ENCODE data around the gene APOBEC3B.

Gene APOBEC3B

DNA sequence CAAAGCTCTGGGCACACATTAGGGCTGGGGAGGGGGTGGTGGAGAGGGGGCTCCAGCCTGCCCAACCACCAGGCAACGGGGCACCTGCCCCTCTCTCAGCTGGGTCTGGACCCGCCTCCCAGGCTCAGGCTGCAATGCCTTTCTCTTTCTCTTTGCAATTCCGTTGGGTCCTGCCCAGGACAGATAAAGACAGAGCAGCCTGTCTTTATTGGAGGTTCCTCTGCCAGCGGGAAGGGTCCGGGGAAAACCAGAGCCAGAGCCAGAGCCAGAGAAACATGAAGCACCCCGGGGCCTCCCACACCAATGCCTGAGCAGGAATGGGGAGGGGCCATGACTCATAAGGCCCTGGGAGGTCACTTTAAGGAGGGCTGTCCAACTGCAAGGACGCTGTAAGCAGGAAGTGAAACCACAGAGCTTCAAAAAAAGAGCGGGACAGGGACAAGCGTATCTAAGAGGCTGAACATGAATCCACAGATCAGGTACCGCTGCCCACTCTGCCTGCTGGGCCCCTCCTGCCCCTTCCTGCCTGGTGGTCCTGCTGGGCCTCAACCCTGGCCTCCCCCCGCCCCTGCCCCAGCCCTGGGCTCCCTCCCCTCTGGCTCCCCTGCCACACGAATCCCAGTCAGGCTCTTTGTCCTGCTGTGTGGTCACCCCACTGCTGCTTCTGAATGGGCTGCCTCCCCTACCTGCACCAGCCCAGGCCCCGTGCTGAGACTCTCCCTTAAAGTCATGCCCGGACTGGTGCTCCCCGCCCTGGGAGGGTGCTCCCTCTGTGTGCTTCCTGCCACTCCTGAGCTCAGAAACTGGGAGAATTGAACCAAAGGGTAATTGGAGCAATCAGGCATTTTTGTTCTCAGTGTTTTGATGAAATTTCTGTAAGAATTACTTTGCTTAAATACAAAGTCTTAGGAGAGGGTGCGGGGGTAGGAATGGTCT lies at the start of gene APOBEC3B:
TSS of gene APOBEC3B (plus strand) at position 356 of the 936 bp plus-strand sequence. CDS start at position 463, 107 bp downstream.
- no peaks in the 10 kb centered on the region for H3K36me3 ChIP-seq (ENCODE audit: control insufficient read depth in 2 of 2, insufficient read depth in 2 of 2, low read length in 2 of 2)
- H3K27ac ChIP-seq (ENCODE audit: low read length): peak within 1 kb of the TSS; percentile 24
- peak within 1 kb of the TSS; percentile 74 to 76 for H3K4me3 ChIP-seq (ENCODE audit: low read length in 2 of 2)
- H3K4me1 ChIP-seq (ENCODE audit: control insufficient read depth, insufficient read depth, low read length): peaks cover 15% of the 10 kb centered on the region
- H3K27me3 ChIP-seq (ENCODE audit: control insufficient read depth in 1 of 2, insufficient read depth in 2 of 2, low read length in 2 of 2): no peaks in the 10 kb centered on the region
- H3K9ac ChIP-seq (ENCODE audit: low read length in 2 of 2): peak within 1 kb of the TSS; percentile 16 to 42
- no peaks in the 10 kb centered on the region for H3K9me3 ChIP-seq (ENCODE audit: control insufficient read depth in 2 of 2, low read length in 2 of 2)

DNA sequence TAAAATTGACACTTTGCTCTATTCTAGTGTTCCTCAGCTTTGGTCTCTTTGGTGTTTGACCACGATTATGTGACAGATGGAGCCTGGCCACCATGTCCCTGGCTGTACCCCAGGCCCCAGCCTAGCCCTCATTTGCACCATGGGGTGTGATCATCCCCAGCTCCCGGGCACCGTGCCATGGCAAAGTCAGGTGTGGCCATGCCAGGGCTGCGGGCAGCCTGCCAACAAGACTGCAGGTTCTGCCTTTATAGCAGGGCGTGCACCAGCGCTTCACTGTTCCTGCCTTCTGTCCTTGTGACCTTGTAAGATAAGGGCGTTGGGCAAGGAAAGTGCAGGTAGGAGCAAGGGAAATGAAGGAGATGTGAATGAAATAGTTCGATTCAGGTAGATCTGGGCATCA lies 47.1 kb upstream of the APOBEC3B start:
- no peaks in the 10 kb centered on the region for H3K4me1 ChIP-seq (ENCODE audit: control insufficient read depth, insufficient read depth, low read length)
- no peak overlapping the region for H3K27ac ChIP-seq (ENCODE audit: low read length)
- H3K9ac ChIP-seq (ENCODE audit: low read length in 2 of 2): no peak overlapping the region
- no peaks in the 10 kb centered on the region for H3K9me3 ChIP-seq (ENCODE audit: control insufficient read depth in 2 of 2, low read length in 2 of 2)
- H3K36me3 ChIP-seq (ENCODE audit: control insufficient read depth in 2 of 2, insufficient read depth in 2 of 2, low read length in 2 of 2): no peaks in the 10 kb centered on the region
- H3K4me3 ChIP-seq (ENCODE audit: low read length in 2 of 2): no peak overlapping the region
- H3K27me3 ChIP-seq (ENCODE audit: control insufficient read depth in 1 of 2, insufficient read depth in 2 of 2, low read length in 2 of 2): peaks cover 0 to 2% of the 10 kb centered on the region in 2 donors

DNA sequence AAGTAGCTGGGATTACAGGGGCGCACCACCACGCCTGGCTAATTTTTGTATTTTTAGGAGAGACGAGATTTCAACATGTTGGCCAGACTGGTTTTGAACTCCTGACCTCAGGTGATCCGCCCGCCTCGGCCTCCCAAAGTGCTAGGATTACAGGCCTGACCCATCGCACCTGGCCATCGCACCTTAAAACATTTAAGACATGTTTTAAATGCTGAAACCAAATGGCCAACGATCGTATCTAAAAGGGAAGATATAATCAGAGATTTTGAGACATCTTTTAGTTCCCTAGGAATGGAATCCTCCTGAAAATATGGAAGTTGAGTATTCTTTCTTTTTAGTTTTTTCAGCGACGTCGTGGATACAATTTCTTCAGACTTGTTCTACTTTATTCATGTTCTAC lies 46.5 kb upstream of the APOBEC3B start:
- Histone ChIP-seq H3K4me1 (ENCODE audit: control insufficient read depth, insufficient read depth, low read length) (no peaks in the 10 kb centered on the region), H3K4me3 (ENCODE audit: low read length in 2 of 2) (no peak overlapping the region), H3K9me3 (ENCODE audit: control insufficient read depth in 2 of 2, low read length in 2 of 2) (no peaks in the 10 kb centered on the region), H3K27ac (ENCODE audit: low read length) (no peak overlapping the region), H3K9ac (ENCODE audit: low read length in 2 of 2) (no peak overlapping the region), H3K36me3 (ENCODE audit: control insufficient read depth in 2 of 2, insufficient read depth in 2 of 2, low read length in 2 of 2) (no peaks in the 10 kb centered on the region), H3K27me3 (ENCODE audit: control insufficient read depth in 1 of 2, insufficient read depth in 2 of 2, low read length in 2 of 2) (peaks cover 0 to 2% of the 10 kb centered on the region in 2 donors)

DNA sequence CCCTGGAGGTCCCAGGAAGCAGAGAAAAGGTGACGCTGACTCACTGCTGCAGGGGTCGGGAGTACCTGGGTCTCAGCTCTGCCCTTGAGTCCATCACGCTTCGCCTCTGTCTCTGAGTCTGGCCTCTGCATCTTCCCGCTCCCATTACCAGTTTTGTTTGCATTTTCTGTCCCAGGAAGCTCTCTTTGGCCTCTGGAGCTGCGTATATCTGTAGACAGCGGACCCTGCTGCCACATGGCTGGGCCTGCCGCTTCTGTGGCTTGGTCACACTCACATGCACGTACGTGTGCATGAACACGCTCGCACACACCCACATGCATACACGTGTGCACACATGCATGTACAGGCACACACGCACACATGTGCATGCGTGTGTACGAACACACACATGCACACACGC lies 45.6 kb upstream of the APOBEC3B start:
- Histone ChIP-seq H3K9me3 (ENCODE audit: control insufficient read depth in 2 of 2, low read length in 2 of 2) (no peaks in the 10 kb centered on the region), H3K36me3 (ENCODE audit: control insufficient read depth in 2 of 2, insufficient read depth in 2 of 2, low read length in 2 of 2) (no peaks in the 10 kb centered on the region), H3K9ac (ENCODE audit: low read length in 2 of 2) (no peak overlapping the region), H3K4me1 (ENCODE audit: control insufficient read depth, insufficient read depth, low read length) (no peaks in the 10 kb centered on the region), H3K27me3 (ENCODE audit: control insufficient read depth in 1 of 2, insufficient read depth in 2 of 2, low read length in 2 of 2) (peaks cover 0 to 2% of the 10 kb centered on the region in 2 donors), H3K4me3 (ENCODE audit: low read length in 2 of 2) (no peak overlapping the region), H3K27ac (ENCODE audit: low read length) (no peak overlapping the region)

DNA sequence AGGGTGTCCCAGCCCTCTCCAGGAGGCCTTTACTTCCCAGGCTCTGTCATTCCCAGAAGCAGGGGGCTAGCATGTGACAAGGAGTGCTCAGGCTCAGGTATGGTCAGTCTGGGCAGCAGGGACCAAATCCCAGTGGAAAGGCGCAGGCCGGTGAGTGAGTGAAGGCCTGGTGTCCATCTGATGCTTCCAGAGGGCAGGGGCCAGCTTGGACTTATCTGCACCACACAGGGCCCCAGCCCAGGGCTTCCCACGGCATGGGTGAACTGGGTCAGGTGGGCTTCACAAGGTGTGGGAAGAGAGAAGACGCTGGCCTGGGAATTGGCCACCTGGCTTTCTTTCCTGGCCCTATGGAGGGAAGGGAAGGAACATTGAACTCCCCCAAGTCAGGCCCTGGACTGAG lies 45.1 kb upstream of the APOBEC3B start:
- Histone ChIP-seq H3K9ac (ENCODE audit: low read length in 2 of 2) (no peak overlapping the region), H3K27me3 (ENCODE audit: control insufficient read depth in 1 of 2, insufficient read depth in 2 of 2, low read length in 2 of 2) (peaks cover 0 to 2% of the 10 kb centered on the region in 2 donors), H3K4me3 (ENCODE audit: low read length in 2 of 2) (no peak overlapping the region), H3K27ac (ENCODE audit: low read length) (no peak overlapping the region), H3K4me1 (ENCODE audit: control insufficient read depth, insufficient read depth, low read length) (no peaks in the 10 kb centered on the region), H3K36me3 (ENCODE audit: control insufficient read depth in 2 of 2, insufficient read depth in 2 of 2, low read length in 2 of 2) (no peaks in the 10 kb centered on the region), H3K9me3 (ENCODE audit: control insufficient read depth in 2 of 2, low read length in 2 of 2) (no peaks in the 10 kb centered on the region)

DNA sequence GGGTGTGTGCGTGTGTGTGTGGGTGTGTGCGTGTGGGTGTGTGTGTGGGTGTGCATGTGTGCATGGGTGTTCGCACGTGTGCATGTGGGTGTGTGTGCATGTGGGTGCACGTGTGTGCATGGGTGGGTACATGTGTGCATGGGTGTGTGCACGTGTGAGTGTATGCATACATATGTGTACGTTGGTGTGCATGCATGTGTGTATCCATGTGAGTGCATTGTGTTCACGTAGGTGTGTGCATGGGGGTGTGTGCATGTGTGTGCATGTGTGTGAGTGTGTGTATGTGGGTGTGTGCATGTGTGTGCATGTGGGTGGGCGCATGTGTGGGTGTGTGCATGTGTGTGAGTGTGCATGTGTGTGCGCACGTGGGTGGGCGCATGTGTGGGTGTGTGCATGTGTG lies 44.6 kb upstream of the APOBEC3B start:
- H3K27ac ChIP-seq (ENCODE audit: low read length): no peak overlapping the region
- H3K27me3 ChIP-seq (ENCODE audit: control insufficient read depth in 1 of 2, insufficient read depth in 2 of 2, low read length in 2 of 2): peaks cover 0 to 2% of the 10 kb centered on the region in 2 donors
- H3K4me1 ChIP-seq (ENCODE audit: control insufficient read depth, insufficient read depth, low read length): no peaks in the 10 kb centered on the region
- H3K36me3 ChIP-seq (ENCODE audit: control insufficient read depth in 2 of 2, insufficient read depth in 2 of 2, low read length in 2 of 2): no peaks in the 10 kb centered on the region
- H3K9ac ChIP-seq (ENCODE audit: low read length in 2 of 2): no peak overlapping the region
- no peaks in the 10 kb centered on the region for H3K9me3 ChIP-seq (ENCODE audit: control insufficient read depth in 2 of 2, low read length in 2 of 2)
- H3K4me3 ChIP-seq (ENCODE audit: low read length in 2 of 2): no peak overlapping the region

DNA sequence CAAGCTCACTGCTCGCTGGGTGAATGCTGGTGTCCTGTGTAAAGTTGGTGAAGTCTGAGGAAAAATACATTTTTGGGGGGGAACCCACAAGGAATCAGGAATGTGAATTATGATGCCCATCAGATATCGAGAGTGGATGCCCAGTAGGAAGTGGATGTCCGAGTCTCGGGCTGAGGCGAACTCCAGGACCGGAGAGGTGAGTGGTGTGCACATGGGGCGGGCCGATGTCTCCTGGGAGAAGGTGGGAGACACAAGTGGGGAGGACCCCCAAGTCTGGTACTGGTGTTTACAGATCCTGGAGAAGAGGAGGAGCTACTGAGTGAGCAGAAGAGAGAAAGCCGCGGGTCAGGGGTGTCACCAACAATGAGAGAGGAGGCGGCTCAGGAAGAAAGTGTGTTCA lies 43.9 kb upstream of the APOBEC3B start:
- Histone ChIP-seq H3K4me3 (ENCODE audit: low read length in 2 of 2) (no peak overlapping the region), H3K9ac (ENCODE audit: low read length in 2 of 2) (no peak overlapping the region), H3K4me1 (ENCODE audit: control insufficient read depth, insufficient read depth, low read length) (no peaks in the 10 kb centered on the region), H3K27me3 (ENCODE audit: control insufficient read depth in 1 of 2, insufficient read depth in 2 of 2, low read length in 2 of 2) (peaks cover 0 to 2% of the 10 kb centered on the region in 2 donors), H3K9me3 (ENCODE audit: control insufficient read depth in 2 of 2, low read length in 2 of 2) (no peaks in the 10 kb centered on the region), H3K27ac (ENCODE audit: low read length) (no peak overlapping the region), H3K36me3 (ENCODE audit: control insufficient read depth in 2 of 2, insufficient read depth in 2 of 2, low read length in 2 of 2) (no peaks in the 10 kb centered on the region)

DNA sequence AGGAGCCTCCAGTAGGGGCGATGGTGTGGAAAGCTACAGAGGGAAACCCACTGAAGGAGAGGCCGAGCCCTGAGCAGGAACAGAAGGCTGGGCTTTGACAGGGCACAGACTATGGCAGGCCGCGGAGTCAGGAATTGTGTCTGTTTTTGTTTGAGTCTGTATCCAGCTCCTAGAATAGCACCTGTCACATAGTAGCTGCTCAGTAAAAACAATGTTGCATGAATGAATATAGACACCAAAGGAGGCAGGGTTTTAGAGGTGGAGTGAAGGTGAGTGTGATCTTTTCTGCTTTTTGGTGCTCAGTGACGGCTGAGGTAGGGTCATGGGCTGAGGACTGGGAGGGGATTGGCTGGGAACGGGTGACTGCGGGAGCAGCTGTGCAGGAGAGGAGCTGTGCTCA lies 43.2 kb upstream of the APOBEC3B start:
- Histone ChIP-seq H3K4me1 (ENCODE audit: control insufficient read depth, insufficient read depth, low read length) (no peaks in the 10 kb centered on the region), H3K27ac (ENCODE audit: low read length) (no peak overlapping the region), H3K36me3 (ENCODE audit: control insufficient read depth in 2 of 2, insufficient read depth in 2 of 2, low read length in 2 of 2) (no peaks in the 10 kb centered on the region), H3K4me3 (ENCODE audit: low read length in 2 of 2) (no peak overlapping the region), H3K27me3 (ENCODE audit: control insufficient read depth in 1 of 2, insufficient read depth in 2 of 2, low read length in 2 of 2) (peaks cover 0 to 4% of the 10 kb centered on the region in 2 donors), H3K9ac (ENCODE audit: low read length in 2 of 2) (no peak overlapping the region), H3K9me3 (ENCODE audit: control insufficient read depth in 2 of 2, low read length in 2 of 2) (no peaks in the 10 kb centered on the region)

DNA sequence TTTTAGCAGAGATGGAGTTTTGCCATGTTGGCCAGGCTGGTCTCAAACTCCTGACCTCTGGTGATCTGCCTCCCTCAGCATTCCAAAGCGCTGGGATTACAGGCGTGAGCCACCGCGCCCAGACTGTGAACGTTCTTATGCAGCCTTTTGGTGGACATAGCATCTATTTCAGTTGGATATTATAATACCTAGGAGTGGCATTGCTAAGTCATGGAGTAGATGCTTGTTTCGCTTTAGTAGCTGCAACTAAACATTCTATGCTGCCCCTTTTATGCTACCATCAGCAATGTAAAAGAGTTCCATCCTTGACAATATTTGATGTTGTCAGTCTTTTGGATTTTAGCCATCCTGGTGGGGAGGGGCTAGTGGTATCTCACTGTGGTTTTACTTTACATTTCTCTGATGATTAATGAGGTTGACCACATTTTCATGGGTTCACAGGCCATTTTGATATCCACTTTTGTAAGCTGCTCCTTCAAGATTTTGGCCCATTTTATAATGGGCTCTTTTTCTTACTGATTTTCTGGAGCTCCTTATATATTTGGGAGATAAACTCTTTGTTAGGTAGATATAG lies 41.2 kb upstream of the APOBEC3B start:
- no peaks in the 10 kb centered on the region for H3K36me3 ChIP-seq (ENCODE audit: control insufficient read depth in 2 of 2, insufficient read depth in 2 of 2, low read length in 2 of 2)
- no peak overlapping the region for H3K27ac ChIP-seq (ENCODE audit: low read length)
- no peaks in the 10 kb centered on the region for H3K9me3 ChIP-seq (ENCODE audit: control insufficient read depth in 2 of 2, low read length in 2 of 2)
- H3K9ac ChIP-seq (ENCODE audit: low read length in 2 of 2): no peak overlapping the region
- H3K4me1 ChIP-seq (ENCODE audit: control insufficient read depth, insufficient read depth, low read length): no peaks in the 10 kb centered on the region
- H3K27me3 ChIP-seq (ENCODE audit: control insufficient read depth in 1 of 2, insufficient read depth in 2 of 2, low read length in 2 of 2): peaks cover 8 to 10% of the 10 kb centered on the region in 2 donors
- H3K4me3 ChIP-seq (ENCODE audit: low read length in 2 of 2): no peak overlapping the region

DNA sequence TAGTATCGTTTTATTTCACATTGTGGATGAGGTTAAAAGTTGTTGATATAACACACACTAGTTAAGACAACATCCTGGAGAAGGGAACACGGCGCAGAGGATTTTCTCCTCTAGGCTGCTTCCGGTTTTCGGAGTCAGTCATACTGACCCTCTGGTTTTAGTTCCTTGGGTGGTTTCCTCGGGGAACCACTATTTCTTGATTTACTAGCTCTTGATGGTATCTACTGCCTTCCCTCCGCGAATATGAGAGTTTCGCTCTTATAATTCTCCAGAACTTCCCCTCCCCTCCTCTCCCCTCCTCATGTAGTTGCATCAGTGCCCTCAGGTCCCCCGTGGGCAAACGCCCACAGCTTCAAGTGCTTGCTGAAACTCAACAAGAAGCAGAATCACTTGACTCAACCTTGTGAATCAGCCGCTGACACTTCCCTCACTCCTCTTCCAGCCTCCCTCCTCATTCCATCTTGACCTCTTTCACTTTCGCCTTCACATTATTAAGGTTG lies 40.6 kb upstream of the APOBEC3B start:
- H3K4me3 ChIP-seq (ENCODE audit: low read length in 2 of 2): no peak overlapping the region
- H3K4me1 ChIP-seq (ENCODE audit: control insufficient read depth, insufficient read depth, low read length): no peaks in the 10 kb centered on the region
- H3K36me3 ChIP-seq (ENCODE audit: control insufficient read depth in 2 of 2, insufficient read depth in 2 of 2, low read length in 2 of 2): no peaks in the 10 kb centered on the region
- H3K27me3 ChIP-seq (ENCODE audit: control insufficient read depth in 1 of 2, insufficient read depth in 2 of 2, low read length in 2 of 2): peaks cover 8 to 10% of the 10 kb centered on the region in 2 donors
- no peak overlapping the region for H3K27ac ChIP-seq (ENCODE audit: low read length)
- no peaks in the 10 kb centered on the region for H3K9me3 ChIP-seq (ENCODE audit: control insufficient read depth in 2 of 2, low read length in 2 of 2)
- H3K9ac ChIP-seq (ENCODE audit: low read length in 2 of 2): no peak overlapping the region

DNA sequence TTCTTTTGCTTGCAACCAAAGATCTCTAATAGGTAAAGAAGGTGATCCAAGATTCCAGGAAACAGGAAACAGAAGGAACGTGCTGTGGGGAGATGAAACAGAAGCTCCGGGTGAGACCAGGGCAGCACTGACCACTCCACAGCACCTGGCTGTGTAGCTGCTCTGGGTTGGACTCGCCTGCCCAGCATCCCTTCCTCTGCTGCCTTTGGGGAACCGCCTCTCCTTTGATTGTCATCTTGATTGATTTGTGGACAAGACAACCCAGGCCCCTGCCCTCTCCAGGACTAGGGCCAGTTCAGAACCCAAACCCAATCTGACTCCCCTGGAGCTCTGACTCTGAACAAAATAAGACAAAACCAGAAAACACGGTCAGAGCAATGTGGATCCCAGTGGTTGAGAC lies 39.4 kb upstream of the APOBEC3B start:
- no peak overlapping the region for H3K27ac ChIP-seq (ENCODE audit: low read length)
- H3K9me3 ChIP-seq (ENCODE audit: control insufficient read depth in 2 of 2, low read length in 2 of 2): no peaks in the 10 kb centered on the region
- no peak overlapping the region for H3K9ac ChIP-seq (ENCODE audit: low read length in 2 of 2)
- peaks cover 8 to 10% of the 10 kb centered on the region in 2 donors for H3K27me3 ChIP-seq (ENCODE audit: control insufficient read depth in 1 of 2, insufficient read depth in 2 of 2, low read length in 2 of 2)
- H3K4me1 ChIP-seq (ENCODE audit: control insufficient read depth, insufficient read depth, low read length): no peaks in the 10 kb centered on the region
- no peak overlapping the region for H3K4me3 ChIP-seq (ENCODE audit: low read length in 2 of 2)
- no peaks in the 10 kb centered on the region for H3K36me3 ChIP-seq (ENCODE audit: control insufficient read depth in 2 of 2, insufficient read depth in 2 of 2, low read length in 2 of 2)
